Measurements from ENCODE around the gene MEF2B.
"Not testable (repeated sequence)": the region's sequence is repeated elsewhere in the genome, so short reads cannot be mapped to it uniquely, and the experiment has no call there.

Gene MEF2B

GRCh38 chr19:19179548-19180441 lies 9.7 kb upstream of the MEF2B start:
- no peak for DNase-seq
- no peak overlapping the region for H3K27ac ChIP-seq
- intact Hi-C loops (cut with DNase I; ENCODE audit: low total_unique reads): loop anchor here (5.0 kb wide), 1 partner anchor 127 kb away; no protein-coding TSS in a partner anchor
- no peak for TF ChIP-seq CTCF (IDR thresholded peaks at IDR 0.05)
- no peaks in the 10 kb centered on the region for H3K9me3 ChIP-seq
- H3K4me3 ChIP-seq: no peak overlapping the region
- H3K4me1 ChIP-seq: peaks cover 0 to 6% (median 0%) of the 10 kb centered on the region in 4 donors
- no peaks in the 10 kb centered on the region for H3K27me3 ChIP-seq
- peaks cover 27 to 83% (median 52%) of the 10 kb centered on the region in 3 donors for H3K36me3 ChIP-seq

DNA sequence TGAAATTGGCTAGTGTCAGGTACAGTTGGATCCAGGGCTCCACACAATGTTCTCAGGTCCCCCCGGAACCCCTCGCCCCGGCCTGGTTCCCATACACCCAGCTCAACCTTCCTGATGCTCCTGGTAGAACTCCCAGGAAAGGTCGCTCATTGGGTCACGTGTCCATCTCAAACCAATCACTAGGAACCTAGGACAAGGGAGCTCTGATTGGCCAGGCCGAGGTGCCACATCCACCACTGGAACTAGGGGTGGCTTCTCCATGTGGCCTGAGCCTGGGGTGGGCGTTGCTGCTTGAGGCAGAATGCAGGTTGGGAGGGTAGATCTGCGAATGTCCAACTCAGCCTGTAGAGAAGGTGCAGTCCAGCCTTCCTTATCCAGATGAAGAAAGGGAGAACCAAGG lies 6.9 kb upstream of the MEF2B start:
- Histone ChIP-seq H3K4me1 (peaks cover 0 to 6% (median 0%) of the 10 kb centered on the region in 4 donors), H3K36me3 (peaks cover 22 to 75% (median 44%) of the 10 kb centered on the region in 3 donors), H3K27me3 (peaks cover 0 to 4% of the 10 kb centered on the region in 2 donors), H3K4me3 (no peak overlapping the region), H3K9me3 (no peaks in the 10 kb centered on the region), H3K27ac (no peak overlapping the region)
- intact Hi-C loops (cut with DNase I; ENCODE audit: low total_unique reads): loop anchor here (5.0 kb wide), 1 partner anchor 125 kb away; no protein-coding TSS in a partner anchor
- DNase-seq: no peak
- TF ChIP-seq CTCF (IDR thresholded peaks at IDR 0.05): no peak

- H3K27me3 ChIP-seq; H3K4me3 ChIP-seq; H3K27ac ChIP-seq; DNase-seq; H3K9me3 ChIP-seq; intact Hi-C loops (cut with DNase I; ENCODE audit: low total_unique reads): not testable (repeated sequence)
- Histone ChIP-seq H3K36me3 (peaks cover 6 to 38% (median 21%) of the 10 kb centered on the region in 3 donors), H3K4me1 (peaks cover 0 to 18% (median 10%) of the 10 kb centered on the region in 4 donors)
Measured at GRCh38 chr19:19173243-19173642, 3.2 kb upstream of the MEF2B start.

GRCh38 chr19:19171821-19172532 lies 1.9 kb upstream of the MEF2B start:
- H3K27ac ChIP-seq: no peak overlapping the region
- no peak for TF ChIP-seq CTCF (IDR thresholded peaks at IDR 0.05)

GRCh38 chr19:19170873-19171672 lies 1.0 kb upstream of the MEF2B start:
- intact Hi-C loops (cut with DNase I; ENCODE audit: low total_unique reads): no loop called here
- Histone ChIP-seq H3K27me3 (peaks cover 0 to 5% of the 10 kb centered on the region in 2 donors), H3K4me3 (no peak overlapping the region), H3K9me3 (no peaks in the 10 kb centered on the region), H3K36me3 (peaks cover 3 to 16% (median 6%) of the 10 kb centered on the region in 3 donors), H3K27ac (no peak overlapping the region), H3K4me1 (peaks cover 0 to 18% (median 10%) of the 10 kb centered on the region in 4 donors)
- DNase-seq: no peak
- no peak for TF ChIP-seq CTCF (IDR thresholded peaks at IDR 0.05)

More at GRCh38 chr19:19171821-19172532, 1.9 kb upstream of the MEF2B start:
- Histone ChIP-seq H3K27me3 (peaks cover 0 to 5% of the 10 kb centered on the region in 2 donors), H3K4me1 (peaks cover 0 to 18% (median 10%) of the 10 kb centered on the region in 4 donors), H3K9me3 (no peaks in the 10 kb centered on the region), H3K36me3 (peaks cover 5 to 25% (median 15%) of the 10 kb centered on the region in 3 donors), H3K4me3 (no peak overlapping the region)
- DNase-seq: no peak
- intact Hi-C loops (cut with DNase I; ENCODE audit: low total_unique reads): no loop called here
